ENCODE data around the gene CELF5.

DNA sequence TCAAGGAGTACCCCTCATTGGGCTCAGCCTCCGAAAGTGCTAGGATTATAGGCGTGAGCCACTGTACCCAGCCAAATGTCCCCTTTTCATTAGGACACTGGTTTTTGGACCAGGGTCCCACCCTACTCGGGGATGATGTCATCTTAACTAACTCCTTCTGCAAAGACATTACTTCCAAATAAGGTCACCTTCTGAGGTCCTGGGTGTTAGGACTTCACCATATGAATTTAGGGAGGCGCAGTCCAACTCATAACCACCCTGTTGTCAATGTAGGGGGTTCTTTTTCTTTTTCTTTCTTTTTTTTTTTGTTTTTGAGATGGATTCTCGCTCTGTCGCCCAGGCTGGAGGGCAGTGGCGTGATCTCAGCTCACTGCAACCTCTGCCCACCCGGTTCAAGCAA, 109.2 kb downstream of the CELF5 start:
- TF ChIP-seq, protein P1, sequence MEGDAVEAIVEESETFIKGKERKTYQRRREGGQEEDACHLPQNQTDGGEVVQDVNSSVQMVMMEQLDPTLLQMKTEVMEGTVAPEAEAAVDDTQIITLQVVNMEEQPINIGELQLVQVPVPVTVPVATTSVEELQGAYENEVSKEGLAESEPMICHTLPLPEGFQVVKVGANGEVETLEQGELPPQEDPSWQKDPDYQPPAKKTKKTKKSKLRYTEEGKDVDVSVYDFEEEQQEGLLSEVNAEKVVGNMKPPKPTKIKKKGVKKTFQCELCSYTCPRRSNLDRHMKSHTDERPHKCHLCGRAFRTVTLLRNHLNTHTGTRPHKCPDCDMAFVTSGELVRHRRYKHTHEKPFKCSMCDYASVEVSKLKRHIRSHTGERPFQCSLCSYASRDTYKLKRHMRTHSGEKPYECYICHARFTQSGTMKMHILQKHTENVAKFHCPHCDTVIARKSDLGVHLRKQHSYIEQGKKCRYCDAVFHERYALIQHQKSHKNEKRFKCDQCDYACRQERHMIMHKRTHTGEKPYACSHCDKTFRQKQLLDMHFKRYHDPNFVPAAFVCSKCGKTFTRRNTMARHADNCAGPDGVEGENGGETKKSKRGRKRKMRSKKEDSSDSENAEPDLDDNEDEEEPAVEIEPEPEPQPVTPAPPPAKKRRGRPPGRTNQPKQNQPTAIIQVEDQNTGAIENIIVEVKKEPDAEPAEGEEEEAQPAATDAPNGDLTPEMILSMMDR (IDR thresholded peaks at IDR 0.05 in 4 of 5, conservative IDR thresholded peaks at IDR 0.05 in 1 of 5) = no peak
- no peak for TF ChIP-seq POLR2A (IDR thresholded peaks at IDR 0.05)

Data from gastrocnemius medialis (tissue), 4 donors.